Upper lobe of right lung (tissue), 1 donor: ENCODE results near the gene SEC14L2. TPM values are rescaled to one million over a fixed set of nuclear protein-coding genes. Genes with fewer than 3 reads are reported as not detected.

ENCODE experiments used
- ATAC-seq: fragments of 200-7000 bp; cut with Tn5 transposase; one replicate; pipeline ENCODE4 v1.9.1; 2020; ENCODE audit warnings: mild to moderate bottlenecking, moderate library complexity
- DNase-seq: peaks from one replicate; pipeline ENCODE4 v3.0.0-alpha.2; 2020
- H3K27ac ChIP-seq: fragments of 200-600 bp; one replicate; pipeline ENCODE4 v1.8.0; 2022
- H3K27me3 ChIP-seq: fragments of 200-600 bp; one replicate; pipeline ENCODE4 v1.8.0; 2022; ENCODE audit warnings: mild to moderate bottlenecking
- H3K36me3 ChIP-seq: fragments of 200-600 bp; one replicate; pipeline ENCODE4 v1.8.0; 2022
- H3K4me1 ChIP-seq: fragments of 200-600 bp; one replicate; pipeline ENCODE4 v1.8.0; 2022
- H3K4me3 ChIP-seq: fragments of 200-600 bp; one replicate; pipeline ENCODE4 v1.8.0; 2022; ENCODE audit warnings: mild to moderate bottlenecking
- H3K9me3 ChIP-seq: fragments of 200-600 bp; one replicate; pipeline ENCODE4 v1.8.0; 2022
- CTCF ChIP-seq: fragments of 200-600 bp; IDR thresholded peaks from one replicate; pipeline ENCODE4 v1.8.0; 2022; ENCODE audit warnings: antibody characterized with exemption
- intact Hi-C: fragments of 100-400 bp; cut with DNase I; formaldehyde crosslinking; loops from one replicate; pipeline ENCODE4 v1.11.0; 2022
- total RNA-seq: library from RNA; stranded (reverse); fragmentation: NEBNext Ultra II Directional; extraction: Animal tissue kit (Norgen Biotek cat#: 25700); gene quantifications from one replicate; pipeline ENCODE4 v1.2.1, GENCODE V29; 2021
- donor health status: DM: no; HTN: yes; CAD: no; lungs with severe emphysema.

The SEC14L2 gene
- total RNA-seq, 1 donor from 2014 or later: 7.1 TPM

- H3K36me3 ChIP-seq: peaks cover 36% of the 10 kb centered on the region
- H3K27ac ChIP-seq: no peak overlapping the region
Observed at GRCh38 chr22:30416837-30417236, 20.0 kb downstream of the SEC14L2 start.

GRCh38 chr22:30420347-30421125, 23.7 kb downstream of the SEC14L2 start:
- Histone ChIP-seq H3K27ac (no peak overlapping the region), H3K27me3 (no peaks in the 10 kb centered on the region), H3K9me3 (no peaks in the 10 kb centered on the region), H3K36me3 (peaks cover 32% of the 10 kb centered on the region), H3K4me1 (peaks cover 28% of the 10 kb centered on the region), H3K4me3 (no peak overlapping the region)
- DNase-seq (no peak), ATAC-seq (no peak)
- intact Hi-C loops: no loop called here
- TF ChIP-seq CTCF: no peak

More at GRCh38 chr22:30416837-30417236, 20.0 kb downstream of the SEC14L2 start:
- no peak overlapping the region for H3K4me3 ChIP-seq
- peaks cover 2% of the 10 kb centered on the region for H3K4me1 ChIP-seq
- H3K27me3 ChIP-seq: no peaks in the 10 kb centered on the region
- no peaks in the 10 kb centered on the region for H3K9me3 ChIP-seq
- ATAC-seq (no peak), DNase-seq (no peak)
- intact Hi-C loops: no loop called here
- TF ChIP-seq CTCF: no peak

GRCh38 chr22:30421695-30422480, 25.1 kb downstream of the SEC14L2 start:
- no peaks in the 10 kb centered on the region for H3K27me3 ChIP-seq
- TF ChIP-seq CTCF: no peak
- ATAC-seq (no peak), DNase-seq (no peak)
- H3K36me3 ChIP-seq: peaks cover 19% of the 10 kb centered on the region
- peak overlapping the region; percentile 97 for H3K27ac ChIP-seq
- peaks cover 35% of the 10 kb centered on the region for H3K4me1 ChIP-seq
- no peak overlapping the region for H3K4me3 ChIP-seq
- H3K9me3 ChIP-seq: no peaks in the 10 kb centered on the region
- intact Hi-C loops: no loop called here

GRCh38 chr22:30422481-30423300, 25.9 kb downstream of the SEC14L2 start:
- Histone ChIP-seq H3K27ac (peak overlapping the region; percentile 97), H3K4me1 (peaks cover 35% of the 10 kb centered on the region), H3K27me3 (no peaks in the 10 kb centered on the region), H3K9me3 (no peaks in the 10 kb centered on the region), H3K36me3 (peaks cover 13% of the 10 kb centered on the region), H3K4me3 (peak overlapping the region; percentile 74)
- ATAC-seq (peak; percentile 35), DNase-seq (peak; percentile 80)
- intact Hi-C loops: no loop called here
- TF ChIP-seq CTCF: no peak

GRCh38 chr22:30423301-30423958, 26.6 kb downstream of the SEC14L2 start:
- peaks cover 35% of the 10 kb centered on the region for H3K4me1 ChIP-seq
- H3K36me3 ChIP-seq: peaks cover 6% of the 10 kb centered on the region
- no peaks in the 10 kb centered on the region for H3K27me3 ChIP-seq
- H3K9me3 ChIP-seq: no peaks in the 10 kb centered on the region
- DNase-seq: peak; percentile 88
- intact Hi-C loops: no loop called here
- H3K27ac ChIP-seq: peak overlapping the region; percentile 97
- peak; percentile 54 for ATAC-seq
- peak overlapping the region; percentile 74 for H3K4me3 ChIP-seq
- TF ChIP-seq CTCF: no peak
